Nephron progenitor cell (in vitro differentiated cells): ENCODE measurements around the gene NPW.

Experiments used
- DNase-seq: peaks from one replicate; pipeline ENCODE4 v3.0.0; 2021
- H3K27ac Mint-ChIP-seq: 2 replicates; pipeline ENCODE4 v1.8.0; 2021; ENCODE audit warnings: mild to moderate bottlenecking, moderate library complexity, mixed read lengths
- H3K27me3 Mint-ChIP-seq: 2 replicates; pipeline ENCODE4 v1.8.0; 2021; ENCODE audit warnings: mild to moderate bottlenecking, low read depth, mixed read lengths; ENCODE audit not compliant: poor library complexity
- H3K36me3 Mint-ChIP-seq: 2 replicates; pipeline ENCODE4 v1.8.0; 2021; ENCODE audit warnings: low read depth, mixed read lengths
- H3K4me1 Mint-ChIP-seq: 2 replicates; pipeline ENCODE4 v1.8.0; 2021; ENCODE audit warnings: mixed read lengths
- H3K4me3 Mint-ChIP-seq: 2 replicates; pipeline ENCODE4 v1.8.0; 2021; ENCODE audit warnings: mild to moderate bottlenecking, moderate library complexity, mixed read lengths
- H3K9me3 Mint-ChIP-seq: 2 replicates; pipeline ENCODE4 v1.8.0; 2021; ENCODE audit warnings: mild to moderate bottlenecking, moderate library complexity, mixed read lengths
- TF ChIP-seq, protein P1 (sequence below): fragments of 200-600 bp; sonication (generic); IDR thresholded peaks from 2 replicates; pipeline ENCODE4 v1.5.0; 2021; ENCODE audit warnings: antibody characterized with exemption

The NPW gene

DNA sequence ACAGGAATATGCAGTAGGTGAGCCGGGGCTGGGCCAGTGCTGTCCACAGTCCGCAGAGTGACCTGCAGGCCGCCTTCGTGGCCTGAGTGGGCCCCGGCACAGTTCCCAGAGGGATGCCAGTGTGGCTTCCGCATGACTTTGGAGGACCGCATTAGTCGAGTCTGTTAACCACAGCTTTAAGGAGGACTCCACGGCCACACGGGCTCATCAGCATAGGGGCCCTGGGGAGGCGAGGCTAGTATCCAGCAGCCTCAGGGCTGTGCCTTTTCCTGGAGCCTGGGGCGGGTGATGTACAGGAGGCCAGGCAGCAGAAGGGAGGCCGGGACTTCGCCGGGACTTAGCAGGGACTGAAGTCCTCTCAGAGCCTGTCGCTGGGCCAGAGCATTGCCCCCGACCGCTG, 41.4 kb downstream of the NPW start:
- no peak overlapping the region for H3K27ac Mint-ChIP-seq
- H3K9me3 Mint-ChIP-seq = no peaks in the 10 kb centered on the region
- peaks cover 3% of the 10 kb centered on the region for H3K27me3 Mint-ChIP-seq
- TF ChIP-seq, protein P1, sequence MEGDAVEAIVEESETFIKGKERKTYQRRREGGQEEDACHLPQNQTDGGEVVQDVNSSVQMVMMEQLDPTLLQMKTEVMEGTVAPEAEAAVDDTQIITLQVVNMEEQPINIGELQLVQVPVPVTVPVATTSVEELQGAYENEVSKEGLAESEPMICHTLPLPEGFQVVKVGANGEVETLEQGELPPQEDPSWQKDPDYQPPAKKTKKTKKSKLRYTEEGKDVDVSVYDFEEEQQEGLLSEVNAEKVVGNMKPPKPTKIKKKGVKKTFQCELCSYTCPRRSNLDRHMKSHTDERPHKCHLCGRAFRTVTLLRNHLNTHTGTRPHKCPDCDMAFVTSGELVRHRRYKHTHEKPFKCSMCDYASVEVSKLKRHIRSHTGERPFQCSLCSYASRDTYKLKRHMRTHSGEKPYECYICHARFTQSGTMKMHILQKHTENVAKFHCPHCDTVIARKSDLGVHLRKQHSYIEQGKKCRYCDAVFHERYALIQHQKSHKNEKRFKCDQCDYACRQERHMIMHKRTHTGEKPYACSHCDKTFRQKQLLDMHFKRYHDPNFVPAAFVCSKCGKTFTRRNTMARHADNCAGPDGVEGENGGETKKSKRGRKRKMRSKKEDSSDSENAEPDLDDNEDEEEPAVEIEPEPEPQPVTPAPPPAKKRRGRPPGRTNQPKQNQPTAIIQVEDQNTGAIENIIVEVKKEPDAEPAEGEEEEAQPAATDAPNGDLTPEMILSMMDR = no peak
- H3K36me3 Mint-ChIP-seq = peaks cover 12% of the 10 kb centered on the region
- H3K4me3 Mint-ChIP-seq = no peak overlapping the region
- H3K4me1 Mint-ChIP-seq = peaks cover 17% of the 10 kb centered on the region
- no peak for DNase-seq

DNA sequence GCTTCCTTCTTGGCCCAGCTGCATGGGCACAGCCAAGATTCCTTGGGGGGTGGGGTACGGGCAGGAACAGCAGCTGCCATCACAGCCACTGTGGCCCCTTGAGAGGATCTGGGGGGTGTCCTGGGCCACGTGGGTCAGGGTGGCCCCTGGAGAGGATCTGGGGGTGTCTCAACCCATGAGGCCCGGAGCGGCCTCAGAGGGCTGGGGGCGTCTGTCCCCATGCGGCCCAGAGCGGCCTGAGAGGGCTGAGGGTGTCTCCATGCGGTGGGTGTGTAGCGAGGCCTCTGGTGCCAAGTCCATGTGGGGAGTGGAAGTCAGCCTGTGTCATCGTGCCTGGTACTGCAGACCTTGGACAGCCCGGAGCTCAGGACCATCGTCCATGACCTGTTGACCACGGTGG, 41.9 kb downstream of the NPW start:
- Mint-ChIP-seq H3K9me3 (no peaks in the 10 kb centered on the region), H3K4me1 (peaks cover 17% of the 10 kb centered on the region), H3K36me3 (peaks cover 17% of the 10 kb centered on the region), H3K4me3 (no peak overlapping the region), H3K27ac (no peak overlapping the region), H3K27me3 (peaks cover 3% of the 10 kb centered on the region)
- DNase-seq = no peak
- TF ChIP-seq, protein P1 = no peak

DNA sequence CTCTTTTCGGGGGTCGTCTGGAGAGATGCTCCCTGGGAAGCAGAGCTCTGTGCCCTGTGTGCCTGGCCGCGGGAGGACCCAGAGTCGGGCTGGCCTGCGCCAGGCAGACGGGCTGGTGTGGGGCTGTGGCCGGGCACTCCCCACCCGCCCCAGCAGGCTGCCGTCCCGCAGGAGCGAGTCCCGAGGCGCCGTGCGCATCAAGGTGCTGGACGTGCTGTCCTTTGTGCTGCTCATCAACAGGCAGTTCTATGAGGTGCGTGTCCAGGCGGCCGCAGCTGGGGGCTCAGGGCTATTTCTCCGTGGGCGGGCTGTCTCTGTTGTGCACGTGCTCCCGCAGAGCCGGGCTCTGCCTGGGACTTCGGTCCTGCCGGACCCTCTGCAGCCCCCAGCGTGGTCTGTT, 43.2 kb downstream of the NPW start:
- no peak for DNase-seq
- H3K27me3 Mint-ChIP-seq = peaks cover 3% of the 10 kb centered on the region
- H3K4me3 Mint-ChIP-seq = no peak overlapping the region
- H3K9me3 Mint-ChIP-seq = no peaks in the 10 kb centered on the region
- no peak overlapping the region for H3K27ac Mint-ChIP-seq
- TF ChIP-seq, protein P1 = no peak
- H3K4me1 Mint-ChIP-seq = peaks cover 12% of the 10 kb centered on the region
- H3K36me3 Mint-ChIP-seq = peaks cover 26% of the 10 kb centered on the region

DNA sequence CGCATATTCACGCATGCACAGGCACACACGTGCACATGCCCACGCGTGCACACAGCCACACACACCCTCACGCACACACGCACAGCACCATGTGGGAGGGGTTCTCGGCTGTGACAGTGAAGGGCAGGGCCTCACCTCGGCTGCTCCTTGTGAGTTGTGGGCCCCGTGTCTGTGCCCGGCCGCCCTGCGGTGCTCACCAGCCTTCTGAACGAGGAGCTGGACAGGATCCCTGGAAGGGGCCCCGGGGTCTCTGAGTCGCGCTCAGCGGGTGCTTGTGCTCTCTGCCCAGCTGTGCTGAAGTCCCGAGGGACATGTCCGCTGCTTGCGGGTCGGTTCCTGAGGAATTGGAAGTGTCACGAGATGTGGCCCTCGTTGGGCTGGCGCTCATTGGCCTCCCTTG, 44.3 kb downstream of the NPW start:
- H3K27me3 Mint-ChIP-seq = peaks cover 3% of the 10 kb centered on the region
- no peak overlapping the region for H3K4me3 Mint-ChIP-seq
- TF ChIP-seq, protein P1 = no peak
- DNase-seq = no peak
- H3K4me1 Mint-ChIP-seq = peaks cover 1% of the 10 kb centered on the region
- H3K9me3 Mint-ChIP-seq = no peaks in the 10 kb centered on the region
- no peak overlapping the region for H3K27ac Mint-ChIP-seq
- peaks cover 36% of the 10 kb centered on the region for H3K36me3 Mint-ChIP-seq

DNA sequence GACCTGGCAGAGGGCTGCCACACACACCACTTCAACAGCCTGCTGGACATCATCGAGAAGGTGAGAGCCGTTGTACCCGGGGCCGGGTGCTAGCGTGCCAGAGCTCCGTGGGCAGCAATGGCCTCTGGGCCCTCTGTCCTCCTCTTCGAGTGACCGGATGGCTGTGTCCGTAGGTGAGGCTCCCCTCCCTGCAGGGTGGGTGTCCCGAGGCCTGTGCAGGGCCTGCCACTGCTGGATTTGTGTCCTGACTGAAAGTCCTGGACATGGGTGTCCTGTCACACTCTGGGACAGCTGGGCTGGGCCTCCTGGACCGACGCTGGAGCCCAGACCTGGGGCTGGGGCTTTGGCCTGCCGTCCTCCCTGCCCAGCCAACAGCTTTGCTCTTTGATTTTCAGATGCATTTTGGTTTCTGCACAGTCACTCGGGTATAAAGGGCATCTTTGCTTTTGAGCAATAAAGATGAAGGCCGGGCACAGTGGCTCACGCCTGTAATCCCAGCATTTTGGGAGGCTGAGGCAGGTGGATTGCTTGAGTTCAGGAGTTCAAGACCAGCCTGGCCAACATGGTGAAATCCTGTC, 44.9 kb downstream of the NPW start:
- no peaks in the 10 kb centered on the region for H3K4me1 Mint-ChIP-seq
- no peak for DNase-seq
- TF ChIP-seq, protein P1 = no peak
- H3K27ac Mint-ChIP-seq = no peak overlapping the region
- H3K27me3 Mint-ChIP-seq = peaks cover 3% of the 10 kb centered on the region
- H3K4me3 Mint-ChIP-seq = no peak overlapping the region
- H3K9me3 Mint-ChIP-seq = no peaks in the 10 kb centered on the region
- peaks cover 39% of the 10 kb centered on the region for H3K36me3 Mint-ChIP-seq

DNA sequence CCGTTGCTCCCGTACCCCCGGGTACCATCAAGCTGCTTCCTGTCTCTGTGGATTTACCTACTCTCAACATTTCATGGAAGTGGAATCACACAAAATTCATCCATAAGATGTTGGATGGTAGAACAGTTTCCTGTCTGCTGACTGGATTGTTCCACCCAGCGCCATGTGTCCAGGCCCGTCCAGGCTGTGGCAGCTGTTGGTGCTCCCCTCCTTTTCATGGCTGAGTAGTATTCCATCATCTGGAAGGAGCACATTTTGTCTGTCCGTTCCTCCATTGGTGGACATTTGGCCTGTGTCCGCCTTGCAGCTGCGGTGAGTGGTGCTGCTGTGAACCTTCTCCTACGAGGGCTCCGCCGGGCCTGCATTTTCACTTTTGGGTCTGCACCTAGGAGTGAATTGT, 46.6 kb downstream of the NPW start:
- no peak for DNase-seq
- Mint-ChIP-seq H3K4me1 (no peaks in the 10 kb centered on the region), H3K9me3 (no peaks in the 10 kb centered on the region)

More for the DNA sequence above, 46.6 kb downstream of the NPW start:
- TF ChIP-seq, protein P1 = no peak
- peaks cover 3% of the 10 kb centered on the region for H3K27me3 Mint-ChIP-seq
- no peak overlapping the region for H3K4me3 Mint-ChIP-seq
- peaks cover 45% of the 10 kb centered on the region for H3K36me3 Mint-ChIP-seq
- H3K27ac Mint-ChIP-seq = no peak overlapping the region
